ENCODE measurements around the gene PCNX4. TPM values are rescaled to one million over a fixed set of nuclear protein-coding genes. Genes with fewer than 3 reads are reported as not detected.

PCNX4 gene
- total RNA-seq = 35.8 and 41.7 TPM in 2 replicates

GRCh38 chr14:60091550-60092525, at the start of gene PCNX4:
Gene PCNX4 (plus strand): TSS chr14:60091923. CDS start chr14:60107639, 15,716 bp downstream.

GRCh38 chr14:60164712-60165546, 73.2 kb downstream of the PCNX4 start, which contains the start of gene DHRS7:
Gene DHRS7 (minus strand): TSS chr14:60165398. CDS start chr14:60165309, 89 bp downstream.

Other genes starting within 250 kb of the PCNX4 start
- under 0.01 TPM in 1 of 2 replicates, not detected in the other for gene RTN1, start 221.1 kb upstream of the PCNX4 start, total RNA-seq
- under 0.01 TPM in 2 replicates for gene LRRC9, start 171.8 kb upstream of the PCNX4 start, total RNA-seq
- gene DHRS7, start 73.5 kb downstream of the PCNX4 start, total RNA-seq = 162 and 167 TPM in 2 replicates
- 27.9 and 28.2 TPM in 2 replicates for gene PPM1A, start 157.3 kb downstream of the PCNX4 start, total RNA-seq

All from tracheal epithelial cell (primary cell).